Measurements from ENCODE around the gene RASGEF1C.

DNA sequence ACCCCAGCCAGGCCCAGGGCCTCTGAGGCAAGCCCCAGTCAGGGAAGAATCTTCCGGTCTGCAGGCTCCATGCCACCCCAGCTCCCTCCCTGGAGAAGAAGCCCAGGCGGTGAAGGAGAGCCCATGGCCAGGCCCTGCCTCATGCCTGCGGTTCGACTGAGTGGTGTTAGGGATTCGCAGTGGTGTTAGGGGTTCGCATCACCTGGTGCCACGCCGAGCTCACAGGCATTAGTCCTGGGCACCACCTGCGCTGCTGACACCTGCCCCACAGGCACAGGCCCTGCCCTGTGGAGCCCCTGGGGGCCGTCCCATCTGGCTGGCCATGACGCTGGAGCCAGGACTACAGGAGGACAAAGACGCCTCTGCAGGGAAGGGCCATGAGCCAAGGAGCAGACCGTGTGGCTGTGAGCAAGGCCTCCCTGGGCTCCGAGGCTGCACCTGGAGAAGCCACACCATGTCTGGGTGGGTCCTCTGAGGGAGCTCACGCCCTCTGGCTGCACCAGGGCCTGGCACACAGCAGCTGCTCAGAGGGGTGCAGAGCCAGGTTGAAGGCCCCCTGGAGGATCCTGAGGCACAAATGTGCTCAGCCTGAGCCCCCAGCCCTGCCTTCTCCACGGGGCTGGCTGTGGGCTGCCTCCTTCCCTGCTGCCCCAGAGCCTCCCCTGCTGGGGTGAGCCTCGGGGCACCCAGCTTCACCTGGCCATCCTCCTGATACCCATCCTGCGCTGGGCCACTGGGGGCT lies 109.8 kb downstream of the RASGEF1C start:
- TF ChIP-seq CTCF (IDR thresholded peaks at IDR 0.05; ENCODE audit: insufficient read depth, low read length) = no peak
- TF ChIP-seq POLR2AphosphoS5 (IDR thresholded peaks at IDR 0.05; ENCODE audit: low read depth) = no peak

Data from HL-60 (cell line).